HCT116 (cell line): ENCODE data around the gene LRRC1.
A peak's percentile ranks its signal among the peaks of the same experiment; 100 is the strongest.

Experiments
- CBX3 ChIP-seq: IDR thresholded peaks from 2 replicates; pipeline ENCODE4 v1.6.1; 2012; ENCODE audit warnings: low read depth
- CTCF ChIP-seq, 3 experiments: fragments of 200-600 bp in 1 of 3; sonication (generic) in 1 of 3; IDR thresholded peaks in 2 of 3; conservative IDR thresholded peaks in 1 of 3; 2 replicates each; pipeline ENCODE4 v1.5.1; 2012 to 2017; ENCODE audit warnings: low read depth in 2 of 3, low read length in 2 of 3, antibody characterized with exemption in 1 of 3, borderline replicate concordance in 1 of 3, control low read depth in 1 of 3, mild to moderate bottlenecking in 1 of 3, mixed read lengths in 1 of 3, mixed run types in 1 of 3, moderate library complexity in 1 of 3; ENCODE audit not compliant: insufficient read depth in 1 of 3
- EGR1 ChIP-seq: IDR thresholded peaks from 2 replicates; pipeline ENCODE4 v1.6.1; 2012; ENCODE audit warnings: low read depth
- EZH2 ChIP-seq: fragments of 200-600 bp; sonication (generic); IDR thresholded peaks from 2 replicates; pipeline ENCODE4 v1.6.1; 2017; ENCODE audit warnings: antibody characterized with exemption, mixed run types
- EZH2phosphoT487 ChIP-seq: fragments of 200-600 bp; IDR thresholded peaks from 2 replicates; pipeline ENCODE4 v1.6.1; 2018; ENCODE audit warnings: antibody characterized with exemption, borderline replicate concordance
- FOSL1 ChIP-seq: IDR thresholded peaks from 2 replicates; pipeline ENCODE4 v1.6.1; 2012; ENCODE audit warnings: low read depth
- JUND ChIP-seq: IDR thresholded peaks from 2 replicates; pipeline ENCODE4 v1.6.1; 2012
- POLR2A ChIP-seq: IDR thresholded peaks from 2 replicates; pipeline ENCODE4 v1.7.0; 2011; ENCODE audit warnings: borderline replicate concordance; ENCODE audit not compliant: insufficient read depth, insufficient read length; ENCODE audit errors: extremely low read depth
- POLR2AphosphoS5 ChIP-seq: IDR thresholded peaks from 2 replicates; pipeline ENCODE4 v1.6.1; 2011; ENCODE audit warnings: mild to moderate bottlenecking, low read depth, low read length, moderate library complexity
- SP1 ChIP-seq: IDR thresholded peaks from 2 replicates; pipeline ENCODE4 v1.6.1; 2012; ENCODE audit warnings: low read depth
- SRF ChIP-seq: IDR thresholded peaks from 2 replicates; pipeline ENCODE4 v1.6.1; 2012; ENCODE audit warnings: low read depth
- TCF7L2 ChIP-seq: IDR thresholded peaks from 2 replicates; pipeline ENCODE4 v1.7.0; 2011; ENCODE audit warnings: borderline replicate concordance, inconsistent platforms; ENCODE audit not compliant: insufficient read depth, insufficient read length; ENCODE audit errors: extremely low read depth
- YY1 ChIP-seq: IDR thresholded peaks from 2 replicates; pipeline ENCODE4 v1.6.1; 2011; ENCODE audit warnings: low read length, low read depth, moderate library complexity, mild to moderate bottlenecking; ENCODE audit not compliant: insufficient replicate concordance; ENCODE audit errors: extremely low read depth
- ZNF274 ChIP-seq: fragments of 200-500 bp; sonication (Bioruptor generic); IDR thresholded peaks from 2 replicates; pipeline ENCODE4 v1.6.1; 2014; ENCODE audit warnings: mild to moderate bottlenecking, low read depth, low read length, inconsistent platforms

- TF ChIP-seq JUND (peak; percentile 56), CTCF (IDR thresholded peaks at IDR 0.05 in 2 of 3, conservative IDR thresholded peaks at IDR 0.05 in 1 of 3; ENCODE audit: borderline replicate concordance in 1 of 3, insufficient read depth in 1 of 3, low read depth in 2 of 3, low read length in 2 of 3) (no peak), POLR2A (no peak), EZH2 (no peak), TCF7L2 (no peak), POLR2AphosphoS5 (no peak), YY1 (no peak), EGR1 (no peak; the same call in 1 of the 2 replicates), SRF (no peak), FOSL1 (peak; percentile 49; the same call in 1 of the 2 replicates), SP1 (0 out of 2 replicates have a peak, but pooled peaks have one; percentile 29), CBX3 (0 out of 2 replicates have a peak, but pooled peaks have one; percentile 42), EZH2phosphoT487 (no peak), ZNF274 (no peak)
Observed at GRCh38 chr6:53926505-53926904, 131.7 kb downstream of the LRRC1 start.
